Skeletal muscle tissue (tissue), 4 donors: Measurements from ENCODE around the gene GRM2. TPM values are rescaled to one million over a fixed set of nuclear protein-coding genes. Genes with fewer than 3 reads are reported as not detected.

Source experiments
- H3K27ac ChIP-seq: one replicate; pipeline ENCODE4 v1.7.0; 2013; ENCODE audit warnings: mild to moderate bottlenecking, low read depth, low read length, inconsistent platforms
- H3K27me3 ChIP-seq, 3 donors: one replicate each; pipeline ENCODE4 v1.7.0; 2013; ENCODE audit warnings: low read length in 3 of 3; ENCODE audit not compliant: control insufficient read depth in 3 of 3, insufficient read depth in 3 of 3
- H3K36me3 ChIP-seq, 3 donors: one replicate each; pipeline ENCODE4 v1.7.0; 2013; ENCODE audit warnings: low read length in 3 of 3; ENCODE audit not compliant: control insufficient read depth in 3 of 3, insufficient read depth in 3 of 3
- H3K4me1 ChIP-seq, 3 donors: one replicate each; pipeline ENCODE4 v1.7.0; 2013; ENCODE audit warnings: low read length in 3 of 3, mild to moderate bottlenecking in 3 of 3; ENCODE audit not compliant: control insufficient read depth in 3 of 3, insufficient read depth in 3 of 3
- H3K4me3 ChIP-seq, 3 donors: one replicate each; pipeline ENCODE4 v1.7.0; 2013; ENCODE audit warnings: low read length in 3 of 3
- H3K9ac ChIP-seq, 3 donors: one replicate each; pipeline ENCODE4 v1.7.0; 2013; ENCODE audit warnings: low read length in 3 of 3, mild to moderate bottlenecking in 3 of 3, moderate library complexity in 2 of 3, low read depth in 1 of 3
- H3K9me3 ChIP-seq, 3 donors: one replicate each; pipeline ENCODE4 v1.7.0; 2013; ENCODE audit warnings: low read length in 3 of 3; ENCODE audit not compliant: control insufficient read depth in 3 of 3
- total RNA-seq: library from RNA; depleted of rRNA; stranded (reverse); fragments of >200 nt; gene quantifications from one replicate; pipeline ENCODE4 v1.2.3, GENCODE V29; 2014
- donor health status: Osteomylitis.

The GRM2 gene
- total RNA-seq, 1 donor from 2014 or later = not detected

DNA sequence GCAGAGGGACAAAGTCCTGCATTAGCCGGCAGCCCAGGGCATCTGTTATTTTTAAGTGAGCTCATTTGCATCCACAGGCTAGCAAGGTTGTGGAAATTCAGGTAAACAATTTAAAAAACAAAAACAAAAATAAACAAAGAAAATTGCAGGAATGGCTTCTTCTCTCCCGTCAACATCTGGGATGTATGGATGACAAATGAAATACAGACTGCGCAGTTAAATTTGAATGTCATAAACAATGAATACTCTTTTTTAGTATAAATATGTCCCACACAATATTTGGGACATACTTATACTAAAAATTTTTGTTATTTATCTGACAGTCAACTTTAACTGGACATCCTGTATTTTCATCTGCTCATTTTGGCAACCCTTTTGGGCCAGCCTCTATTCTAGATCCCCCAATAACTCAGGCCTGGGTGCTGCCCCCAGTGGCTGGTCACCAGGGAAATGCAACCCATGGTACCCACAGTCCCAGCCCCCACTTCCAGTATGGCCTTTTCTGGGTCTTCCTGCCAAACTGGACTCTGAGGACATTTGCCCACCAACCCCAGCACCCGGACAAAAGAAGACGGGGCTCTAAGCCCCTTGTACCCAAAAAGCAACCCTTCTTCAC, 12.7 kb downstream of the GRM2 start:
- Histone ChIP-seq H3K9ac (no peak overlapping the region), H3K4me3 (no peak overlapping the region), H3K4me1 (no peaks in the 10 kb centered on the region), H3K9me3 (no peaks in the 10 kb centered on the region), H3K27ac (no peak overlapping the region), H3K27me3 (no peaks in the 10 kb centered on the region), H3K36me3 (no peaks in the 10 kb centered on the region)

DNA sequence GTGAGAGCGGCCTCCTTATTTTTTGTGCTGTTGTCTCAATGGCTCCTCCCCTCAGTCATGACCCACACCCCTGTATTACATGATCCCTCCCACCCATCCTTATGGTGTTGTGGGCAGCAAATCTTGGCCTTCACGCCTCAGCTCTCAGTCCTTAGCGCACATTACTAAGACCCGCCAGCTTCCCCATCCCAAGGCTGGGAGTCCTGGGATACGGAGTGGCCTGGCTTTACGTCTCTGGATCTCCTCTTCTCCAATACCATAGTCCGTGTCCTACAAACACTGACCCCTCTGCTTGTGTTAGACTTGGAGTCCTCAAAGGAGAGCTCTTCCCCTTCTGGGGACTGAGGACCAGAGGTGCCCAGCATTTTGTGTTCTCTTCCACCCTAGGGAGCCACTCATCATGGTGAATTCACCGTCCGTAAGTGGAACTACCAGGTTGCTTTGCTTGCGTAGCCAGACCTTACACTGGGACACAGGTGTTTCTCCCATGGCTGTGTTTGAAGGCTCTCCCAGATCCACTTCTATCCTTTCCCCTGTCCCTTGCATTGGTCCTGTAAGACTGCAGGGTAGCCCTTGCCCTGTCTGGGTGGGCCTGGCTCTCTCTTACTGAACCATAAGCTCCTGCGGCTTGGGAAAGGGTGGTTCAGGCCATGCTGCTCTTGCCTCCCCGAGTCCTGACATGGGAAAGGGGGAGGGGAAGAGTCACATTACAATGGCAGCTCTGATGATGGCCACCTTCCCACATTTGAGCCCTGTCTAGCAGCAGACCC, 13.6 kb downstream of the GRM2 start:
- no peaks in the 10 kb centered on the region for H3K36me3 ChIP-seq
- H3K9ac ChIP-seq = no peak overlapping the region
- H3K4me3 ChIP-seq = no peak overlapping the region
- H3K27me3 ChIP-seq = no peaks in the 10 kb centered on the region
- no peaks in the 10 kb centered on the region for H3K9me3 ChIP-seq
- no peaks in the 10 kb centered on the region for H3K4me1 ChIP-seq
- H3K27ac ChIP-seq = no peak overlapping the region

DNA sequence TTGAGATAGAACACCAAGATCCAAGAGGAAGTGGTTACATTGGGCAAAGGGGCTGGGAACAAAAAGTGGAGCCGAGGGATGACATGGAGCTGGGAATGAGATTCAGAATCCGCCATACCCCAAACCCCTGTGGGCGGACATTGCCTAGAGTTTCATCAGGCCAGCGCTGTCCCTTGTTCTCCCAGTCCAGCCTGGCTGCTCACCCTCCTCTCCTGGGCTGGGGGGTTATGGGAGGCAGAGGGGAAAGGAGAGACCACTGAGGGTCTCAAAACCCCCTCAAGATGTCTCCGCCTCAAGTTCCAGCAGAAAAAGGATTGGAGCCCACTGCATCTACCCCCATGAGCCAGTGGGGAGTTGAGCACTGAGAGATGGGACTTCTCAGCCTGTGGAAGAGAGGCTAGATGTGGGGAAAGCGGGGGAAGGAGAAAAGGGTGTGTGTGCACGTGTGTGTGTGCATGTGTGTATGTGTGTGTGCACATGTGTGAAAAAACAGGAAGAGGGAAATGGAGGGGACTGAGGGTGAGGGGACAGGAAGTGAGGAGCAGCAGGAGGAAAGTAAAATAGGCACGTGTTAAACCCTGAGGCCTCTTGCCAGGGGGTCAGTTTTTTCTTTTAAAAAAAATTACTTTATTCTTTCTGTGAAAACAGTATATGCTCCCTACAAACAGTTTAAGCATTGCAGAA, 14.3 kb downstream of the GRM2 start:
- H3K27ac ChIP-seq = no peak overlapping the region
- no peak overlapping the region for H3K9ac ChIP-seq
- H3K36me3 ChIP-seq = no peaks in the 10 kb centered on the region
- H3K4me1 ChIP-seq = no peaks in the 10 kb centered on the region
- H3K9me3 ChIP-seq = no peaks in the 10 kb centered on the region
- H3K4me3 ChIP-seq = no peak overlapping the region
- H3K27me3 ChIP-seq = no peaks in the 10 kb centered on the region

DNA sequence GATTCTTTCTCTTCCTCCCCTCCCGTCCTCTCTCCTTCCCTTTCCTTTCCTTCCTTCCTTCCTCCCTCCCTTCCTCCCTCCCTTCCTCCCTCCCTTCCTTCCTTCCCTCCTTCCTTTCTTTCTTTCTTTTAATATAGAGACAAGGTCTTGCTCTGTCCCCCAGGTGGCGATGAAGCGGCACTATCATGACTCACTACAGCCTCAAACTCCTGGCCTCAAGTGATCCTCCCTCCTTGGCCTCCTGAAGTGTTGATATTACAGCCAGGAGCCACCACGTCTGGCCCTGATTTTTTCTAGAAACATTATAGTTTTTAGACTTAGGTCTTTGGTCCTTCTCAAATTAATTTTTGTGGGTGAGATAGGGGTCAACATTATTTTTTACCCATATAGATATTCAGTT, 15.5 kb downstream of the GRM2 start:
- no peaks in the 10 kb centered on the region for H3K36me3 ChIP-seq
- no peak overlapping the region for H3K4me3 ChIP-seq
- no peaks in the 10 kb centered on the region for H3K4me1 ChIP-seq
- no peak overlapping the region for H3K27ac ChIP-seq
- H3K9me3 ChIP-seq = no peaks in the 10 kb centered on the region
- H3K27me3 ChIP-seq = no peaks in the 10 kb centered on the region
- H3K9ac ChIP-seq = no peak overlapping the region

DNA sequence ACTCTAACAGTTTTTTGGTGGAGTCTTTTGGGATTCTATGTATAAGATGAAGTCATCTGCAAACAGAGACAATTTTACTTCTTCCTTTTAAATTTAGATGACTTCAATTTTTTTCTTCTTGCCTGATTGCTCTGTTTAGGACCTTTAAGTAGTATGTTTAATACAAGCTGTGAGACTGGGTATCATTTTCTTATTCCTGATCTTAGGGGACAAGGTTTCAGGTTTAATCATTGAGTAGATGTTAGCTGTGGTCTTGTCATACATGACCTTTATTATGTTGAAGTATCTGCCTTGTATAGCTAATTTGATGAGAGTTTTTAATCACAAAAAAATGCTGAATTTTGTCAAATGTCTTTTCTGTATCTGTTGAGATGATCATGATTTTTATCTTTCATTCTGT, 20.6 kb downstream of the GRM2 start:
- H3K9me3 ChIP-seq = no peaks in the 10 kb centered on the region
- H3K27me3 ChIP-seq = no peaks in the 10 kb centered on the region
- no peaks in the 10 kb centered on the region for H3K36me3 ChIP-seq
- H3K4me3 ChIP-seq = no peak overlapping the region
- no peaks in the 10 kb centered on the region for H3K4me1 ChIP-seq
- no peak overlapping the region for H3K27ac ChIP-seq
- no peak overlapping the region for H3K9ac ChIP-seq

DNA sequence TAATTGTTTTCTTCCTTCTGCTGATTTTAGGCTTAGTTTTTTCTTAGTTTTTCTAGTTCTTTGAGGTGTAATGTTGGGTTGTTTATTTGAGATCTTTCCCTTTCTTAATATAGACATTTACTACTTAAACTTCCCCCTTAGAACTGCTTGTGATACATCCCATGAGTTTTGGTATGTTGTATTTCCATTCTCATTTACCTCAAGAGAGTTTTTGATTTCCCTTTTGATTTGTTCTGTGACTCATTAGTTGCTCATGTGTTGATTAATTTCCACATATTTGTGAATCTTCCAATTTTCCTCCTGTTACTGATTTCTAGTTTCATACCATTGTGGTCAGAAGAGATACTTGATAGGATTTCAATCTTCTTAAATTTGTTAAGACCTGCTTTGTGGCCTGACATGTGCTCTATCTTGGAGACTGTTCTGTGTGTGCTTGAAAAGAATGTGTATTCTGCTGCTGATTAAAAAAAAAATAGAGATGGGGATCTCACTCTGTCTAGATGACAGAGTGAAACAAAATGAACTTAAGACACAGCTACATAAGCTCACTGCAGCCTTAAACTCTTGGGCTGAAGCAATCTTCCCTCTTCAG, 22.3 kb downstream of the GRM2 start:
- H3K4me3 ChIP-seq = no peak overlapping the region
- no peaks in the 10 kb centered on the region for H3K9me3 ChIP-seq
- H3K27ac ChIP-seq = no peak overlapping the region
- H3K36me3 ChIP-seq = no peaks in the 10 kb centered on the region
- peaks cover 0 to 3% (median 0%) of the 10 kb centered on the region in 3 donors for H3K27me3 ChIP-seq
- H3K9ac ChIP-seq = no peak overlapping the region
- H3K4me1 ChIP-seq = no peaks in the 10 kb centered on the region

DNA sequence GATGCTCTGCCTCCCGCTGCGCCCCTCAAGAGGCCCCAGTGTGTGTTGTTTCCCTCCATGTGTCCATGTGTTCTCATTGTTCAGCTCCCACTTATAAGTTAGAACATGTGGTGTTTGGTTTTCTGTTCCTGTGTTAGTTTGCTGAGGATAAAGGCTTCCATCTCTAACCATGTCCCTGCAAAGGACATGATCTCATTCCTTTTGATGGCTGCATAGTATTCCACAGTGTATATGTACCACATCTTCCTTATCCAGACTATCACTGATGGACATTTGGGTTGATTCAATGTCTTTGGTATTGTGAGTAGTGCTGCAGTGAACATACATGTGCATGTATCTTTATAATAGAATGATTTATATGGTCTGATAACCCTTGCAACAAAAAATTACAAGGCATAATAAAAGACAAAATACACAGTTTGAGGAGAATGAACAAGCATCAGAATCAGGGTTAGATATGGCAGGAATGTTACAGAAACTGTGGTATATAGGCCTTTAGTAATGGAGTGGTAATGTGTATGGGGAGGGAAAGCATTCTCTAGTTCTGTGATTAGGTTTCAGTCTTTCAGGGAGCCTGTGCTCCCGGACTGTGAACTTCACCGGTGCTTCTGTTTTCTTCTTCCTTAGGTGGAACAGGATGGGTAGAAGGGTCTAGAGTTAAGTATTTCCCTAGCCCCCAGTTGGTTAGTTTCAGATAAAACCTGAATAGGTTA, 27.1 kb downstream of the GRM2 start:
- Histone ChIP-seq H3K4me1 (no peaks in the 10 kb centered on the region), H3K27me3 (peaks cover 0 to 3% (median 3%) of the 10 kb centered on the region in 3 donors), H3K9me3 (no peaks in the 10 kb centered on the region), H3K9ac (no peak overlapping the region), H3K4me3 (no peak overlapping the region), H3K36me3 (no peaks in the 10 kb centered on the region), H3K27ac (no peak overlapping the region)

DNA sequence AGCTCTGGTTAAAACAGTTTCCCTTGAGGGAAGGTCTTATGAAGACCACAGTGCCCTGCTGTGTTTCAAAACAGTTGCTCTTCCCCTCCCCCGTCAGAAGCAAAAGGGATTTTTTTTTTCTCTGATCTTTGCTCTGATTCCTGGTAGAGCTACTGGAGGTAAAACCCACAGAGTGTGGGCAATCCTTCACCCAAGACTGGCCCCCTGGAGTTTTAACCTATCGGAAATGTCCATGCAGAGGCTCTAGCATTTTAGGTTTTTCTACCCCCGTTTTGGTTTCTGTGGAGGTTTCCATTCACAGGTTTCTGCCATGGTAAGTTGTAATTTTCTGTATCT, 27.7 kb downstream of the GRM2 start:
- Histone ChIP-seq H3K27ac (no peak overlapping the region), H3K27me3 (peaks cover 0 to 3% (median 3%) of the 10 kb centered on the region in 3 donors), H3K9me3 (no peaks in the 10 kb centered on the region), H3K4me3 (no peak overlapping the region), H3K36me3 (no peaks in the 10 kb centered on the region), H3K4me1 (no peaks in the 10 kb centered on the region), H3K9ac (no peak overlapping the region)

DNA sequence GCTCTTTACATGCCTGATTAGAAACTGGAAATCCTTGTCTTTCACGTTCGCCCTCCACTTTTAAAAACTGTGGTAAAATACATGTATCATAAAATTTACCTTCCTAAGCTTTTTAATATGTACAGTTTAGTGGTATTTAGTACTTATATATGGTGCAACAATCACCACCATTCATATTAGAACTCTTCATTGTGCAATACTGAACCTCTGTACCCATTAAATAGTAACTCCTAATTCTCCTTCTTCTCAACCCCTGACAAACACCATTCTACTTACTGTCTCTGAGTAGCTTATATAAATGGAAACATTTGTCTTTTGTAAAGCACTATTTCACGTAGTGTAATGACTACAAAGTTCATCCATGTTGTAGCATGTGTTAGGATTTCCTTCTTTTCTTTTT, 28.2 kb downstream of the GRM2 start:
- H3K36me3 ChIP-seq = no peaks in the 10 kb centered on the region
- H3K27me3 ChIP-seq = peaks cover 0 to 3% (median 3%) of the 10 kb centered on the region in 3 donors
- H3K9ac ChIP-seq = no peak overlapping the region
- no peak overlapping the region for H3K4me3 ChIP-seq
- H3K27ac ChIP-seq = no peak overlapping the region
- H3K4me1 ChIP-seq = no peaks in the 10 kb centered on the region
- no peaks in the 10 kb centered on the region for H3K9me3 ChIP-seq
